Measurements from ENCODE around the gene PRKAR1B. TPM values are rescaled to one million over a fixed set of nuclear protein-coding genes. Genes with fewer than 3 reads are reported as not detected.
A peak's percentile ranks its signal among the peaks of the same experiment; 100 is the strongest.

PRKAR1B gene
- total RNA-seq, 2 experiments from 2014 or later = 48.7 to 49.9 TPM

GRCh38 chr7:594920-595620 lies 132.0 kb downstream of the PRKAR1B start:
- H3K27ac Mint-ChIP-seq = peak overlapping the region; percentile 31
- ATAC-seq = no peak
- H3K27me3 Mint-ChIP-seq = no peaks in the 10 kb centered on the region
- peaks cover 2% of the 10 kb centered on the region for H3K9me3 Mint-ChIP-seq
- H3K36me3 Mint-ChIP-seq (ENCODE audit: low read depth) = peaks cover 39% of the 10 kb centered on the region
- TF ChIP-seq, protein P1, sequence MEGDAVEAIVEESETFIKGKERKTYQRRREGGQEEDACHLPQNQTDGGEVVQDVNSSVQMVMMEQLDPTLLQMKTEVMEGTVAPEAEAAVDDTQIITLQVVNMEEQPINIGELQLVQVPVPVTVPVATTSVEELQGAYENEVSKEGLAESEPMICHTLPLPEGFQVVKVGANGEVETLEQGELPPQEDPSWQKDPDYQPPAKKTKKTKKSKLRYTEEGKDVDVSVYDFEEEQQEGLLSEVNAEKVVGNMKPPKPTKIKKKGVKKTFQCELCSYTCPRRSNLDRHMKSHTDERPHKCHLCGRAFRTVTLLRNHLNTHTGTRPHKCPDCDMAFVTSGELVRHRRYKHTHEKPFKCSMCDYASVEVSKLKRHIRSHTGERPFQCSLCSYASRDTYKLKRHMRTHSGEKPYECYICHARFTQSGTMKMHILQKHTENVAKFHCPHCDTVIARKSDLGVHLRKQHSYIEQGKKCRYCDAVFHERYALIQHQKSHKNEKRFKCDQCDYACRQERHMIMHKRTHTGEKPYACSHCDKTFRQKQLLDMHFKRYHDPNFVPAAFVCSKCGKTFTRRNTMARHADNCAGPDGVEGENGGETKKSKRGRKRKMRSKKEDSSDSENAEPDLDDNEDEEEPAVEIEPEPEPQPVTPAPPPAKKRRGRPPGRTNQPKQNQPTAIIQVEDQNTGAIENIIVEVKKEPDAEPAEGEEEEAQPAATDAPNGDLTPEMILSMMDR (IDR thresholded peaks at IDR 0.05) = no peak
- peaks cover 50% of the 10 kb centered on the region for H3K4me1 Mint-ChIP-seq (ENCODE audit: low read depth)
- intact Hi-C loops (cut with micrococcal nuclease) = no loop called here
- no peak overlapping the region for H3K4me3 Mint-ChIP-seq
- ChIA-PET POLR2A (interaction anchor here (0.6 to 3.2 kb wide), 6 partner anchors 9 to 132 kb away, joined by 3 to 12 read pairs (median 6); partner anchors contain the start of genes DNAAF5 and PRKAR1B), CTCF (no interaction called here)
- DNase-seq = no peak

GRCh38 chr7:594212-594913 lies 132.7 kb downstream of the PRKAR1B start:
- TF ChIP-seq, protein P1 (IDR thresholded peaks at IDR 0.05) = no peak
- intact Hi-C loops (cut with micrococcal nuclease) = no loop called here
- Mint-ChIP-seq H3K9me3 (peaks cover 2% of the 10 kb centered on the region), H3K4me1 (ENCODE audit: low read depth) (peaks cover 45% of the 10 kb centered on the region), H3K27ac (peak overlapping the region; percentile 59), H3K36me3 (ENCODE audit: low read depth) (peaks cover 40% of the 10 kb centered on the region), H3K27me3 (no peaks in the 10 kb centered on the region), H3K4me3 (peak overlapping the region; percentile 32)
- POLR2A ChIA-PET = interaction anchor here (0.6 to 3.2 kb wide), 5 partner anchors 10 to 70 kb away, joined by 3 to 12 read pairs (median 3); no protein-coding TSS in a partner anchor
- CTCF ChIA-PET = no interaction called here
- ATAC-seq (no peak), DNase-seq (no peak)

DNA sequence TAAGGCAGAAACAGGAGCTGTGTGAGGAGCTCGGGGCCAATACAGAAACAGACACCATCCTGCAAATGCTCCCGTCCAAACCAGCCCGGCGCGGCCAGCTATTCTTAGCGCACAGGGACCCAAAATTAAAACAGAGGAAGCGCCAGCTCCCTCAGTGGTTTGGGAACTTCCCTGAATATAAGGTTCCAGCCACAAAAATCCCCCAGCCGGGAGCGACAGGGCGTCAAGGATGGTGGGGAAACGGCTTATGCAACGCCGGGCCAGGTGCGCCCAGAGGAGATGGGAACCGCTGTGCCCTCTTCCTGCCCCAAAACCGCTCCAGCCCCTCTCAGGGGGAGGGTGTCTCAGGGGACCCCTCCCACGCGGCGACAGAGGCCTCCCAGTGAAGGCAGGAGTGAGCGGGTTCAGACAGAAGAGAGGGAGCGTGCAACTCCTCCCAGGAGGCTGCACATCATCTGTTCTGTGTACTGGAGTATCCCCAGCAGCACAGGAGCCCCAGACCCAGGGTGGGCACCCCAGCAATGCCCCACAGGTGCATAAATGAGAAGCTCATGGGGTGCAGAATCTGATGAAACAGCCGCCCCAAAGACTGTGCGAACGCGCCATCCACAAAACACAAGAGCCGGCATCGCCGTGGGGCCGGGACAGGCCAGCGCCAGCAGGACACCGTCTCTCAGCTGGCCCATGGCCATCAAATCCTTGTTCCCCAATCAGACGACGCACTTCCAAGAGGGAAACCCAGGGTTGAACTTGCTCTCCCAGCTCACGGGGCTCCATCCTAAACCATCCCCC lies 133.6 kb downstream of the PRKAR1B start:
- ATAC-seq = peak; percentile 59

DNA sequence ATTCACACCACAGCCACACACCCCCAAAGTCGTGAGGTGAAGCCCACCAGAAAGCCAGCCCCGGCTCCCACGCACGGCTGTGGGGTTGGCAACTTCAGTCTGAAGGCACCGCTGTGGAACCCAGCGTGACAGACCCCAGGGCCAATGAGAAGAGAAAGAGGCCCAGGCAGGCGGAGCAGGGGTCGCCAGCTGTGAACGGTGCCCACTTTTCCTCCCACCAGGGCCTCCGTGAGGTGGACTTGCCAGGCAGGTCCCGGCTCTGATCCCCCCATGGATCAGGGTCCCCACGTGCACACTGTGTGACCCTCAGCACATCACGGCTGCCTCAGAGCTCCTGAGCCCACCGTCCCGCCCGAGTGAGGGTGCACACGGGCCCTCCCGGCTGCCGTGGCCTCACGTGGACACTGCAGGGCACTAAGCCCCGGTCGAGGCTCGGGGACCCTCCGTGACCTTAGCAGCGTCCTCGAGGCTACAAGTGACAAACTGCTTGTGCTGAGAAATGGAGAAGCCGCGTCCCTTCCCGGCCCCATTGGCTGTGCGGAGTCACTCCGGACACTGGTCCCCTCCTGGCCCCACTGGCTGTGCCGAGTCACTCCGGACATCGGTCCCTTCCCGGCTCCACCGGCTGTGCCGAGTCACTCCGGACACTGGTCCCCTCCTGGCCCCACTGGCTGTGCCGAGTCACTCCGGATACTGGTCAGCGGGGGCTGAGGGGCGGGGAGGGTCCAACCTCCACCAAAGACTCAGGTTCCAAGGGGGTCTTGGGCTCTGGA lies 135.0 kb downstream of the PRKAR1B start:
- Mint-ChIP-seq H3K27me3 (no peaks in the 10 kb centered on the region), H3K4me3 (no peak overlapping the region), H3K4me1 (ENCODE audit: low read depth) (peaks cover 38% of the 10 kb centered on the region), H3K9me3 (peaks cover 12% of the 10 kb centered on the region), H3K27ac (no peak overlapping the region), H3K36me3 (ENCODE audit: low read depth) (peaks cover 60% of the 10 kb centered on the region)
- no peak for DNase-seq
- ATAC-seq = no peak
- ChIA-PET CTCF (no interaction called here), POLR2A (interaction anchor here (3.2 kb wide), 1 partner anchor 12 kb away, joined by 12 read pairs; no protein-coding TSS in a partner anchor)
- intact Hi-C loops (cut with micrococcal nuclease) = no loop called here
- TF ChIP-seq, protein P1 (IDR thresholded peaks at IDR 0.05) = no peak

More for the DNA sequence above, 133.6 kb downstream of the PRKAR1B start:
- POLR2A ChIA-PET = interaction anchor here (1.0 to 3.2 kb wide), 3 partner anchors 10 to 71 kb away, joined by 3 to 12 read pairs (median 3); no protein-coding TSS in a partner anchor
- TF ChIP-seq, protein P1 (IDR thresholded peaks at IDR 0.05) = no peak
- Mint-ChIP-seq H3K4me1 (ENCODE audit: low read depth) (peaks cover 42% of the 10 kb centered on the region), H3K36me3 (ENCODE audit: low read depth) (peaks cover 49% of the 10 kb centered on the region), H3K9me3 (peaks cover 9% of the 10 kb centered on the region), H3K27ac (peak overlapping the region; percentile 59), H3K27me3 (no peaks in the 10 kb centered on the region), H3K4me3 (peak overlapping the region; percentile 32)
- peak; percentile 67 for DNase-seq
- CTCF ChIA-PET = no interaction called here
- intact Hi-C loops (cut with micrococcal nuclease) = no loop called here
